Ovary (tissue), 3 donors: ENCODE data around the gene CHKA.

Source experiments
- POLR2A ChIP-seq: fragments of 450-650 bp; IDR thresholded peaks from one replicate; pipeline ENCODE4 v1.6.1; 2017; ENCODE audit warnings: antibody characterized with exemption, mild to moderate bottlenecking, moderate library complexity
- TF ChIP-seq, protein P1 (sequence below), 3 donors: fragments of 450-650 bp in 2 of 3; fragments of 200-600 bp in 1 of 3; IDR thresholded peaks; one replicate each; pipeline versions ENCODE4 v1.5.1 to v1.8.0; 2016 to 2022; ENCODE audit warnings: antibody characterized with exemption in 3 of 3, mild to moderate bottlenecking in 1 of 3
- donor health status: DM: no; HTN: no; CAD: no.

DNA sequence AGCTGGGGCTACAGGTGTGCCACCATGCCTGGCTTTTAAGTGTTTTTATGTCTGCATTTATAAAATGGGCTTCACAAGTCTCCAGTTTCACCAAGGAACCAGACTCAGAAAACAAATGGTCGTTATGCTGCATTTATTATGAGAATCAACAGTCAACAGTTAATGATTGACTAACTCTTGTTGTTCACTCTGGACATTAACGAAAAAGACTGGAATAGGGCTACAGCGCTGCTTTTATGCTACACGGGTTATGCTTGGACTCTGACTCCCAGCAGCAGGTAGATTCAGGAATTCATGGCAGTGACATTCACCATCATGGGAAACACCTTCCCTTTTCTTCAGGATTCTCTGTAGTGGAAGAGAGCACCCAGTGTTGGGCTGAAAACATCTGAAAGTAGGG lies 44.4 kb upstream of the CHKA start:
- TF ChIP-seq, protein P1, sequence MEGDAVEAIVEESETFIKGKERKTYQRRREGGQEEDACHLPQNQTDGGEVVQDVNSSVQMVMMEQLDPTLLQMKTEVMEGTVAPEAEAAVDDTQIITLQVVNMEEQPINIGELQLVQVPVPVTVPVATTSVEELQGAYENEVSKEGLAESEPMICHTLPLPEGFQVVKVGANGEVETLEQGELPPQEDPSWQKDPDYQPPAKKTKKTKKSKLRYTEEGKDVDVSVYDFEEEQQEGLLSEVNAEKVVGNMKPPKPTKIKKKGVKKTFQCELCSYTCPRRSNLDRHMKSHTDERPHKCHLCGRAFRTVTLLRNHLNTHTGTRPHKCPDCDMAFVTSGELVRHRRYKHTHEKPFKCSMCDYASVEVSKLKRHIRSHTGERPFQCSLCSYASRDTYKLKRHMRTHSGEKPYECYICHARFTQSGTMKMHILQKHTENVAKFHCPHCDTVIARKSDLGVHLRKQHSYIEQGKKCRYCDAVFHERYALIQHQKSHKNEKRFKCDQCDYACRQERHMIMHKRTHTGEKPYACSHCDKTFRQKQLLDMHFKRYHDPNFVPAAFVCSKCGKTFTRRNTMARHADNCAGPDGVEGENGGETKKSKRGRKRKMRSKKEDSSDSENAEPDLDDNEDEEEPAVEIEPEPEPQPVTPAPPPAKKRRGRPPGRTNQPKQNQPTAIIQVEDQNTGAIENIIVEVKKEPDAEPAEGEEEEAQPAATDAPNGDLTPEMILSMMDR (IDR thresholded peaks at IDR 0.05) = no peak
- no peak for TF ChIP-seq POLR2A
